MM.1S (cell line): ENCODE measurements around the gene DAP.

Source experiments
- CTCF ChIP-seq: fragments of 300-600 bp; sonication (generic); IDR thresholded peaks from 2 replicates; pipeline ENCODE4 v1.5.1; 2016; ENCODE audit warnings: antibody characterized with exemption, low read length, mixed read lengths
- EZH2 ChIP-seq: fragments of 300-600 bp; sonication (generic); optimal IDR thresholded peaks from 2 replicates; pipeline ENCODE3; 2017; ENCODE audit warnings: low read depth, mild to moderate bottlenecking, antibody characterized with exemption, low read length, mixed read lengths

- no peak for TF ChIP-seq CTCF
- no peak for TF ChIP-seq EZH2
Measured at GRCh38 chr5:10792336-10792735, 31.3 kb upstream of the DAP start.
